T-helper 1 cell treated with Interleukin-12 subunit alpha and Interleukin-12 subunit beta and Interleukin-4 antibody, amounts not matched to agents 30 ng/mL and 1 ng/mL, for 36 hours (primary cell): ENCODE data around the gene PTGIS. TPM values are rescaled to one million over a fixed set of nuclear protein-coding genes. Genes with fewer than 3 reads are reported as not detected.
"Not testable (repeated sequence)": the region's sequence is repeated elsewhere in the genome, so short reads cannot be mapped to it uniquely, and the experiment has no call there.

Experiments
- intact Hi-C: fragments of 100-400 bp; cut with micrococcal nuclease; formaldehyde crosslinking; loops from one replicate; pipeline ENCODE4 v1.15.1; 2024
- total RNA-seq: library from RNA; stranded (reverse); gene quantifications from 2 replicates; pipeline ENCODE4 v1.2.3, GENCODE V29; 2022

PTGIS gene
- total RNA-seq, result 11.6 and 11.7 TPM in 2 replicates

DNA sequence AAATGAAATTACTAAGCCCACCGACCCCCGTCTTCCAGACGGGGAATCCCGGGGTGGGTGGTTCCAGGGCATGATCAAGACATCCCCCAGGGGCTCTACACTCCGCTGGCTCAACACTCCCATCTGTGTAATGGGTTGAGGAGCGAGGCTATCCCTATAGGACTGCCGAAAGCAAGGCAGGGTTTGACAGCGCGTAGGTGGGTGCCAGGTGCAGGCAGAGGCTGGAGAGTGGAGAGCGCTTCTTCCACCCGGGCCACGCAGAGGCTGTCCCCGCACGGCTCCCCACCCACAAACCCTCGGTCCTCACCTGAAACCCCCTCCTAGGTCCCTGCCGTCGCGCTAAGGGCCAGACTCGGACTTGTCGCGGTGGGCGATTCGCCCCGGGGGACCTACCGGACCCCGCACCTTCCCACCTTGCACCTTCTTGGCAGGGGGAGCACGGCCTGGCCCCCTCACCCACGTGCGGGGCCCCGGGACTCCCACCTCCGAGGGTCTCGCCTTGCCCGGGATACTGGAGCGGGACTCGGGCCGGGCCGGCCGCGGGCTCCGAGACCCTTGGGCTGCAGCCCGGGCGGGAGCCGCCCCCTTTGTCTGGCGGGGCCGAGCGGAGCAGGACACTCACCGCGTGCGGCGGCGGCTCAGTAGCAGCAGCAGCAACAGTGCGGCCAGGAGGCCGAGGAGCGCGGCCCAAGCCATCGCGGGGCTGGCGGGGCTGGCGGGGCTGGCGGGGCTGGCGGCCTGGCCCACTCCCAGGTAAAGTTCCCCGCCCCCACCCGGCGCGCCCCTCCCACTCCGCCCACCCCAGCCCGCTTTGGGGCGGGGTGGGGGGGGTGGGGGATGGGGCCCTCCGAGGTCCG lies at the start of gene PTGIS:
Gene PTGIS, minus strand, starts transcription at position 717 of the 857 bp plus-strand sequence. Its CDS starts 21 bp downstream, at position 696.
- intact Hi-C loops, result loop anchor here (2.0 kb wide), 1 partner anchor 27 kb away; no protein-coding TSS in a partner anchor

- intact Hi-C loops, result not testable (repeated sequence)
Observed at GRCh38 chr20:49617394-49617793, 49.5 kb upstream of the PTGIS start.

DNA sequence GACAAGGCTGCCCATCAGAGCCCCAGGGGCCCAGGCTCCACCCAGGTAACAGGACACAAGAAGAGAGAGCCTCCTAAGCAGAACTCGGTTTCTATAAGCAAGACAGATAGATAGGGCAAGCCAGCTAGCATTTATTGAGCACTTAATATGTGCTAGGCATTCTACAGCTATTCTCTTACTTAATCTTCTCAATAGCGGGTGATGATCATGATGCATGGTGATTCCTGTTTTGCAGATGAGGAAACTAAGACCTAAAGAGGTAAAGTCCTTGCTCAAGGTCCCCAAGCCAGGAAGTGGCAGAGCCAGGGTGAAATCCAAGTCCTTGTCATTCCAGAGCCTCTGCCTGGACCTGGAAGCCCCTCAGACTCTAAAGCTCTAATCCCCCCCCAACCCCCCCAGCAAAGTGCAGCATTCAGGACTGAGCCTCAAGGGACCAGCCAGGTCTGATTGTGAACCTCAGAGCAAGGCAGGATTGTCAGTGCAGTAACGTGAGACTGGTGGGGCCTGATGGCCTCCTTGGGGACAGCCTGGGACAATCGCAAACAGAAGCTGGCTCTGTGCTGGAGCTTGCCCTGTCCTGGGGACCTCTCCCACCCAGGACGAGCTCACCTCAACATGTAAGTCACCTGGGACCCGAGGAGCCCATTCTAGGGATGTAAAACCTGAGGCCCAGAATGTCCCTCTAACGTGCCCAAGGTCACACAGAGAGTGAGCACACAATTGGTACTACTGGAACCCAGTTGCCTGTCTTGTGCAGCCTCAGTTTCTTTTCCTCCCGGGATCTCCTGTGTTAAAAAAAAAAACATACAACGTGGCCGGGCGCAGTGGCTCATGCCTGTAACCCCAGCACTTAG lies 48.4 kb upstream of the PTGIS start:
- intact Hi-C loops, result no loop called here

DNA sequence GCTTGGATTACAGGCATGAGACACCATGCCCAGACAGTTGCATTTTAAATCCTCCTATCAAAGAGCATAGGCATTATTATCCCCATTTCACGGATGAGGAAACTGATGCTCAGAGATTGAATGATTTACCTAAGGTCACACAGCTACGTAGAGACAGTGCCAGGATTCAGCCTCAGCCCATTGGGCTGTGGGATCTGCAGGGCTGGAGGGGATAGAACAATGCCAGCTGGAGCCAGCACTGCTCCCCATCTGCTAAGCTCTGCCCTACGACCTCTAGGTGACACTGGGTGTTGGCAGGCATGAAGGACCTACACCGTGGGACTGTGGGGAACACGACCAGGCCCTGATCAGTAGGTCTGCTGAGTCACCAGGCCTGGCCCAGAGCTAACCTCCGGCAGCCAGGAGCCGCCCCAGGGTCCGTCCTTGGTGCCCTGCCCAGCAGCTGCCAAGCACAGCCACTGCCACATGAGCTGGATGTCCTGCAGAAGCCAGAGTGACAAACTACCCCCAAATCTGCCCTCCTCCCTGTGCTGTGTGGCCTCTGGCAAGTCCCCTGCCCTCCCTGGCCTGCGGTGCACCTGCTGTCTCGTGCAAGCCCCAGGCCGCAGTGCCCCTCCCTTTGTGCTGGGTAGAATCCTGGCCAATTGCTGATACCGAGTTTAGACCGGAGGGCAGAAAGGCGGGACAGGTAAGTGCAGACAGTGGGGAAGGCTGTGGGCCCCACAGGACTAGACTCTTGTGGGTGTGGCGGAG lies 47.6 kb upstream of the PTGIS start:
- intact Hi-C loops, result no loop called here

DNA sequence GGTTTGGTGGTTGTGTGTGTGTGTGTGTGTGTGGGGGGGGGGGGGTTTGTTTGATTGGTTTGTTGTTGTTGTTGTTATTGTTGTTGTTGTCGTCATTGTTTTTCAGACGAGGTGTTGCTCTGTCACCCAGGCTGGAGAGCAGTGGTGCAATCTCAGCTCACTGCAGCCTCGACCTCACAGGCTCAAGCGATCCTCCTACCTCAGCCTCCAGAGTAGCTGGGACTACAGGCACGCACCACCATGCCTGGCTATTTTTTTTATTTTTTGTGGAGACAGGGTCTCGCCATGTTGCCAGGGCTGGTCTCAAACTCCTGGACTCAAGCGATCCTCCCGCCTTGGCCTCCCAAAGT lies 47.1 kb upstream of the PTGIS start:
- intact Hi-C loops, result not testable (repeated sequence)

DNA sequence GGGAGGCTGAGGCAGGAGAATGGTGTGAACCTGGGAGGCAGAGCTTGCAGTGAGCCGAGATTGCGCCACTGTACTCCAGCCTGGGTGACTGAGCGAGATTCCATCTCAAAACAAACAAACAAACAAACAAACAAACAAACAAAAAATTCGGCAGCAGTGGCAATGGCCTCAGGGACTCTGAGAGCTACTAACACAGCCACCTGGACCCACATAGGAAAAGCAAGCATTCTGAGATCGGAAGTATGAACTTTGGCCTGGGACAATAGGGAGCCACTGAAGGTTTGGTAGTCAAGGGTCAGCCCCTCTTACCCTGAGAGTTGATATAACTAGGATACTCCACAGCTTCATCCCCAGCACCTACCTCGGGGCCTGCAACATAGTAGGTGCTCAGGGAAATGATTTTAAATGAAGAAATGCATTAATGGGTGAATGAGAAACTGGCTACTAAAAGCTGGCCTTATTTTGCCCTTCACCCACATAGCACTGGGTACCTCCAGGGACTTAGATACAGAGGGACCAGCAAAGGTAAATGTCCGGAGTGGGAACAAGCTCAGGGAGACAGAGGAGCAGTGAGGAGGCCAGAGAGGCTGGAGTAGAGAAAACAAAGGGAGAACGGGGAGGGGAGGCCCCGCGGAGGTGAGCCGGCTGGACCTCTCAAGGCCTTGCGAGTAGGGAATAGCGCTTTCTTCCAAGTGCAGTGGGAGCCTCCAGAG lies 46.6 kb upstream of the PTGIS start:
- intact Hi-C loops, result loop anchor here (5.0 kb wide), 1 partner anchor 98 kb away; the partner anchor contains the start of gene B4GALT5

GRCh38 chr20:49612127-49612738 lies 44.3 kb upstream of the PTGIS start:
- intact Hi-C loops, result loop anchor here (5.0 kb wide), 1 partner anchor 100 kb away; the partner anchor contains the start of gene B4GALT5

DNA sequence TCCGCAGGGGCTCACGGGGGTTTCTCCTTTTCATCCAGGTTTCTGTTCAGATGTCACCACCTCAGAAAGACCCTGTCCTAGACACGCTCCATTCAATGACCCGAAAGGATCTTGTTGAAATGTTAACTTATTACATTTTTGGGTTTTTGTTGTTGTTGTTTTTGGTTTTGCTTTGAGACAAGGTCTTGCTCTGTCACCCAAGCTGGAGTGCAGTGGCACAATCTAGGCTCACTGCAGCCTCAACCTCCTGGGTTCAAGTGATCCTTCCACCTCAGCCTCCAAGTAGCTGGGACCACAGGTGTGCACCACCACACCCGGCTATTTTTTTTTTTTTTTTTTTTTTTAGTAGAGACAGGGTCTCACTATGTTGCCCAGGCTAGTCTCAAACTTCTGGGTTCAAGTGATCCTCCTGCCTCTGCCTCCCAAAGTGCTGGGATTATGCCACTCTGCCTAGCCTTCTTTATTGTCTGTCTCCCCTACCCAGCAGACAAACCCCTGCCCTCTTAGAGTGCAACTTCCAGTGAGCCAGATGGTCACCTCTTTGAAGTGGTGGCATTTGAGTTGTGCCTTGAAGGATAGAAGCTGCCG lies 43.7 kb upstream of the PTGIS start:
- intact Hi-C loops, result loop anchor here (1.0 to 5.0 kb wide), 6 partner anchors 101 to 460 kb away; partner anchors contain the start of gene B4GALT5

- intact Hi-C loops, result loop anchor here (1.0 to 5.0 kb wide), 6 partner anchors 101 to 460 kb away; partner anchors contain the start of gene B4GALT5
Observed at GRCh38 chr20:49610691-49611538, 43.0 kb upstream of the PTGIS start.

- intact Hi-C loops, result loop anchor here (1.0 to 2.0 kb wide), 4 partner anchors 13 to 275 kb away; no protein-coding TSS in a partner anchor
Observed at GRCh38 chr20:49608752-49609670, 41.1 kb upstream of the PTGIS start.

- intact Hi-C loops, result no loop called here
Observed at GRCh38 chr20:49607568-49607967, 39.6 kb upstream of the PTGIS start.

DNA sequence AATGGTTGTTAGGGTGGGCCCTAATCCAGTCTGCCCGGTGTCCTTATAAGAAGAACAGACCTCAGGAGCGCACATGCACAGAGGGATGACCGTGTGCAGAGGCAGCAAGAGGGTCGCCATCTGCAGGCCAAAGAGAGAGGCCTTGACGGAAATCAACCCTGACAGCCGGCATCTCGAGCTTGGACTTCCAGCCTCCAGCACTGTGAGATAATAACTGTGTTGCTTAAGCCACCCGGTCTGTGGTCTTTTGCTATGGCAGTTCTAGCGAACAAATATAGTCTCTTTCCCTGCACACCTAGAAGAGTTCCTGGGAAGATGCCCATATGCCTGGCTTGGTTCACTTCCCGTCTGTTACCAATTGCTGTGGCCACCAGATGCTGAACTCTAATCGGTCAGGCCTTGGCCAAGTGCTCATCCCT lies 35.3 kb upstream of the PTGIS start:
- intact Hi-C loops, result no loop called here

DNA sequence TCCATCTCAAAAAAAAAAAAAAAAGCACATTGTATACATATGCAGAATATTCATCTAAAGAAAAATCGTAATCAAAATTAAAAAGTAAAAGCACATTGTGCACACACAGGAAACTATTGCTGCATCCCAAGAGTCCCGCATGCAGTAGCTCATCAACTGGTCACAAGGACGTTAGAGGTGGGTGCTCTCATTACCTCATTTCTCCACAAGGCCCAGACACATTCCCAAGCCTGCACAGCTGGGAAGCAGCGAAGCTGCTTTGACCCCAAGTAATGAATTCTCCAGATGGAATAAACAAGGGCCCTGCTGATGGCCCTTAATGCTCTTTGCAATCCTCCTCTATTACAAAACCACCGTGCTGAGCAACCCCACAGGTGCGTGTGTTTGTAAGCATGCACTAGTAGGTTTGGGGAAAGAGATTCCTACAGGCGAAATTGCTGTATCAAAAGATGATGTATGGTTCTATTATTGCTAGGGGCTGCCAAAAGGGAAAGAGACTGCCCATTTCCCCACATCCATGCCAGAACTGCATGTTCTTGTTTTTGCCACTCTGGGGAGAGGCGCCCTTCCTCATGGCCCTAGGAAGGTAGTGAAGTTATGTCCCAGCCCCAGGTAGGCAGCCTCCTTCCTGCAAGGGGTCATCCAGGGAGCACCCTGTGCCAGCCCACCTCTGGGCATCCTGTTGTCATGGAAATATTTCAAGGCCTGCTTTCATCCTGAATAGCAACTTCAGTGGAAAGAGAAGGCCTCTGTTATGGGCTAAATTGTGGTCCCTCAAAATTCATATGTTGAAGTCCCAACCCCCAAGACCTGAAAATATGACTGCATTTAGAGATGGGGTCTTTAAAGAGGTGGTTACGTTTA lies 34.6 kb upstream of the PTGIS start:
- intact Hi-C loops, result no loop called here

GRCh38 chr20:49601153-49601924 lies 33.4 kb upstream of the PTGIS start:
- intact Hi-C loops, result no loop called here

DNA sequence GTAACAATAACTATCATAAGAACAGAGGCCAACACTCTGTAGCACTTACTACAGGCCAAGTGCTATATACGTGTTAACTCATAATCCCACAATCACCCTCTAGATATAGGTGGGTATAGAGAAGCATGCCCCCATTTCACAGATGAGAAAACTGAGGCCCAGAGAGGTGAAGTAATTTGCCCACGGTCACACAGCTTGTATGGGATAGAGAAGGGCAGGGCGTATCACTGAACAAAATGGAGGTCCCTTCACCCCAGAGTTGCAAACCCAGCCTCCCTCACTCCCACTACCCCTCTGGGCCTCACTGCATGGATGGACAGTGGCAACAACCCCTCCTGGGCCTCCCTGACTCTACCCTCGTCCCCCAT lies 31.8 kb upstream of the PTGIS start:
- intact Hi-C loops, result no loop called here
